Breast epithelium (tissue), 3 donors: Measurements from ENCODE around the gene FLACC1.

Experiments
- CTCF ChIP-seq, 3 donors: fragments of 450-650 bp; IDR thresholded peaks; one replicate each; pipeline ENCODE4 v1.5.1; 2016 to 2017; ENCODE audit warnings: antibody characterized with exemption in 3 of 3, mild to moderate bottlenecking in 3 of 3, moderate library complexity in 3 of 3
- POLR2A ChIP-seq: fragments of 450-650 bp; IDR thresholded peaks from one replicate; pipeline ENCODE4 v1.6.1; 2016; ENCODE audit warnings: antibody characterized with exemption, mild to moderate bottlenecking, moderate library complexity

- TF ChIP-seq CTCF (IDR thresholded peaks at IDR 0.05), result no peak
- TF ChIP-seq POLR2A, result no peak
Observed at GRCh38 chr2:201313362-201313761, 43.8 kb downstream of the FLACC1 start.
